Activated CD4-positive, alpha-beta T cell treated with anti-CD3 and anti-CD28 coated beads, Interleukin-2, amount 10 ng/mL, durations not matched to agents 24 days and 14 days (primary cell): Measurements from ENCODE around the gene COL4A3. TPM values are rescaled to one million over a fixed set of nuclear protein-coding genes. Genes with fewer than 3 reads are reported as not detected.
A peak's percentile ranks its signal among the peaks of the same experiment; 100 is the strongest.

Source experiments
- DNase-seq: peaks from one replicate; pipeline ENCODE4 v3.0.0; 2022
- H3K27ac Mint-ChIP-seq: one replicate; pipeline ENCODE4 v1.8.0; 2022; ENCODE audit warnings: mild to moderate bottlenecking, mixed read lengths
- H3K27me3 Mint-ChIP-seq: one replicate; pipeline ENCODE4 v1.8.0; 2022; ENCODE audit warnings: mixed read lengths
- H3K36me3 Mint-ChIP-seq: one replicate; pipeline ENCODE4 v1.8.0; 2022; ENCODE audit warnings: low read depth, mild to moderate bottlenecking, mixed read lengths
- H3K4me1 Mint-ChIP-seq: one replicate; pipeline ENCODE4 v1.8.0; 2021; ENCODE audit warnings: mixed read lengths
- H3K4me3 Mint-ChIP-seq: one replicate; pipeline ENCODE4 v1.8.0; 2022; ENCODE audit warnings: mild to moderate bottlenecking, moderate library complexity, mixed read lengths
- H3K9me3 Mint-ChIP-seq: one replicate; pipeline ENCODE4 v1.8.0; 2021; ENCODE audit warnings: mixed read lengths
- intact Hi-C: fragments of 100-400 bp; cut with micrococcal nuclease; formaldehyde crosslinking; loops from one replicate; pipeline ENCODE4 v1.15.1; 2023
- total RNA-seq: library from RNA; stranded (reverse); gene quantifications from 2 replicates; pipeline ENCODE4 v1.2.3, GENCODE V29; 2022

Gene COL4A3
- total RNA-seq, 1 donor from 2014 or later: not detected

DNA sequence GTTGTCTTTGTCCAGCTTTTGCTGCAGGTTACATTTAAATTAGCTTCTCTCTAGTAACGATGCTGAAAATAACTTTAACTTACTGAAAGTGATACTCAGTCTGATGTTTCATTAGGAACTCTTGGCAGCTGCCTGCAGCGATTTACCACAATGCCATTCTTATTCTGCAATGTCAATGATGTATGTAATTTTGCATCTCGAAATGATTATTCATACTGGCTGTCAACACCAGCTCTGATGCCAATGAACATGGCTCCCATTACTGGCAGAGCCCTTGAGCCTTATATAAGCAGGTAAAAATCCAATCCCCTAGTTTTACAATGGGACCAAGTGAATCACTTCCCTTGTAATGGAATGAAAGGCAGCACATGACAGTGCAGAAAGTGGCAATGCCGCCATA lies 144.4 kb downstream of the COL4A3 start:
- Mint-ChIP-seq H3K36me3 (no peaks in the 10 kb centered on the region), H3K9me3 (no peaks in the 10 kb centered on the region), H3K4me3 (no peak overlapping the region), H3K27ac (no peak overlapping the region), H3K4me1 (no peaks in the 10 kb centered on the region), H3K27me3 (peaks cover 2% of the 10 kb centered on the region)
- no peak for DNase-seq
- intact Hi-C loops: no loop called here

DNA sequence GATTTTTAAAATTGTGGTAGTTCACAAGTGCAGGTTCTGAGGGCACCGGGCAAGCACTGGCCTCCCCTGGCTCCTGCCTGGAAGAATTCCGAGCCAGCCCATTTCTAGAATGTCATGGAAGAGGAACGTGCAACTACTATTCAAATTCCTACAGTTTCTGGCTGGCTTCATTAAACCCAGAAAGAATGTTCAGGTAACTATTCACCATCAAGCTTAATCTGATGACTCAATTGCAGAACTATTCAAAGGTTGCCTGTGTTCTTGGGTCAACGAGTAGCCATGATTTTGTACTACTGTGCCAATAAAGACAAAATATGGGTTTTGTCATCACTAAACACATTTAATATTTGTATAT lies 146.3 kb downstream of the COL4A3 start:
- Mint-ChIP-seq H3K27ac (no peak overlapping the region), H3K4me1 (no peaks in the 10 kb centered on the region), H3K4me3 (no peak overlapping the region), H3K36me3 (no peaks in the 10 kb centered on the region), H3K27me3 (no peaks in the 10 kb centered on the region), H3K9me3 (no peaks in the 10 kb centered on the region)
- intact Hi-C loops: no loop called here
- no peak for DNase-seq

DNA sequence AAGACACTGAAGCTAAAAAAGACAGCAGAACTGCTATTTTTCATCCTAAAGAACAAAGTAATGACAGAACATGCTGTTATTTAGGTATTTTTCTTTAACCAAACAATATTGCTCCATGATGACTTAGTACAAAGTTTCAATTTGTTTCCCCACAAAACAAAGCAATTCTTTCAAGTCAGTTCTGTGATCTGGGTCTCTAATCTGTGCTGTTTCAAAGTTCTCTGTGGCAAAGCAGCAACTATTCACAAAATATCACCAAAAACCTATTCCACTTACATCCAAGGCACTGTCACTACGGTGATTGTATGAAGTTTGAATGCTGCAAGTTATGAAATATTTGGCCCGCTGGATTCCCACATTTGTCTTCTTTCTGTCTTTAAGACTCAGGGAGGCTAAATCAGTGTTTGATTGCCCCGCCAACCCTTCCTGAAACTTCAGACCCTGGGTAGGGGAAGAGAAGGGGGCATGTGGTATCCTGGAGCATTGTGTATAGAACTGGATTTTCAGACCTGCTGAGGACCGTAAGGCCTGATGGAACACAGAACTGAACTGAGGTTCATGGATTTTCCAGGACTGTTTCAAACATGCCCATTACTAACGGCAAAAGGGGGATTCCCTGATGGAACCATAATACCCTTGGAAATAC lies 147.6 kb downstream of the COL4A3 start:
- Mint-ChIP-seq H3K4me1 (no peaks in the 10 kb centered on the region), H3K27ac (no peak overlapping the region), H3K36me3 (no peaks in the 10 kb centered on the region), H3K9me3 (no peaks in the 10 kb centered on the region), H3K4me3 (no peak overlapping the region), H3K27me3 (no peaks in the 10 kb centered on the region)
- intact Hi-C loops: no loop called here
- no peak for DNase-seq

DNA sequence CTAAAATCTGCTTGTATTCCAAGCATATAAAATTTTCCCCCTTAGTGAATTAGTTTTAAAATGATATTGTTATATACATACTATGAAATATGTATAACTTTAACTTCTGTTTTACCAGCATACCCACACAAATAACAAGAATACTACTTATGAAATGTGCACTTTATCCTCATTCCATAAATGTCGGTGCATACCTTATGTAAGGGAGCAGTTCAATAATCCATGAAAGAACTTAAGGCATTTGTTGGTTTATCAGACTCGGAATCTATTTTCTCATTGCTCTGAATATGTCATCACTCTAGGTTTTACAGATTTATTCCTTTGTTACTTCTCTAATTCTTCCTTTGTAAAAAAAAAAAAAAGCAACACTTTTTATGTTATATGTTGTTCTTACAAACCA lies 148.2 kb downstream of the COL4A3 start:
- Mint-ChIP-seq H3K4me3 (no peak overlapping the region), H3K9me3 (peaks cover 2% of the 10 kb centered on the region), H3K4me1 (no peaks in the 10 kb centered on the region), H3K27ac (no peak overlapping the region), H3K27me3 (no peaks in the 10 kb centered on the region), H3K36me3 (no peaks in the 10 kb centered on the region)
- intact Hi-C loops: no loop called here
- DNase-seq: no peak

DNA sequence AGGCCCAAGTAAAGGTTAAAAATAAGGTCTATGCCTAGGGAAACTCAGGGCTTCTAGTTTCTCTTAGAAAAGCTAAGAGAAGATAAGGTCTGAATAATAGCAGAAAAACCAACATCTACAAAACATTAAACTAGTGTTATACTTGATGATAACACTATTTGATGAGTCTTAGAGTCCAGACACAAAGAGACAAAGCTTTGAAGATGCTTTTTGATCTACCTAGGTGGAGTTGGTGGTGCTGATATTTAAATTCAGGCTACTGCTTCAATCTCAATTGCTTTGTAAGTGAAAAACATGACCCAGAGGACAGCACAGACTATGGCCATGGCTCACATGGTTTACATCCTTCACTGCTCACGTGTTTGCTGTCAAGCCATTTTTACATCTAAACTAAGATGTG lies 148.9 kb downstream of the COL4A3 start:
- Mint-ChIP-seq H3K27me3 (no peaks in the 10 kb centered on the region), H3K27ac (no peak overlapping the region), H3K4me1 (no peaks in the 10 kb centered on the region), H3K4me3 (no peak overlapping the region), H3K9me3 (peaks cover 4% of the 10 kb centered on the region), H3K36me3 (no peaks in the 10 kb centered on the region)
- no peak for DNase-seq
- intact Hi-C loops: no loop called here

DNA sequence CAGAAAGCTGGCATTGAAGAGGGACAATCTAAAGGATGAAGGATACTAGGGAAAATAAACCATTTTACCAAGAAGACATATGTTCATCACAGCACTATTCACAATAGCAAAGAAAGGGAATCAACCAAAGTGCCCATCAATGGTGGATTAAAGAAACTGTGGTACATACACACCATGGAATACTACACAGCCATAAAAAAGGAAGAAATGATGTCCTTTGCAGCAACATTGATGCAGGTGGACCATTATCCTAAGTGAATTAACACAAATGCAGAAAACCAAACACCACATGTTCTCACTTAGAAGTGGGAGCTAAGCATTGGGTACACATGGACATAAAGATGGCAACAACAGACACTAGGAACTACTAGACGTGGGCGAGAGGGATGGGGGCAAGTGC lies 153.4 kb downstream of the COL4A3 start:
- H3K4me3 Mint-ChIP-seq: no peak overlapping the region
- H3K4me1 Mint-ChIP-seq: peaks cover 3% of the 10 kb centered on the region
- peaks cover 4% of the 10 kb centered on the region for H3K36me3 Mint-ChIP-seq
- H3K27ac Mint-ChIP-seq: no peak overlapping the region
- intact Hi-C loops: no loop called here
- peaks cover 7% of the 10 kb centered on the region for H3K27me3 Mint-ChIP-seq
- peaks cover 14% of the 10 kb centered on the region for H3K9me3 Mint-ChIP-seq
- DNase-seq: no peak

DNA sequence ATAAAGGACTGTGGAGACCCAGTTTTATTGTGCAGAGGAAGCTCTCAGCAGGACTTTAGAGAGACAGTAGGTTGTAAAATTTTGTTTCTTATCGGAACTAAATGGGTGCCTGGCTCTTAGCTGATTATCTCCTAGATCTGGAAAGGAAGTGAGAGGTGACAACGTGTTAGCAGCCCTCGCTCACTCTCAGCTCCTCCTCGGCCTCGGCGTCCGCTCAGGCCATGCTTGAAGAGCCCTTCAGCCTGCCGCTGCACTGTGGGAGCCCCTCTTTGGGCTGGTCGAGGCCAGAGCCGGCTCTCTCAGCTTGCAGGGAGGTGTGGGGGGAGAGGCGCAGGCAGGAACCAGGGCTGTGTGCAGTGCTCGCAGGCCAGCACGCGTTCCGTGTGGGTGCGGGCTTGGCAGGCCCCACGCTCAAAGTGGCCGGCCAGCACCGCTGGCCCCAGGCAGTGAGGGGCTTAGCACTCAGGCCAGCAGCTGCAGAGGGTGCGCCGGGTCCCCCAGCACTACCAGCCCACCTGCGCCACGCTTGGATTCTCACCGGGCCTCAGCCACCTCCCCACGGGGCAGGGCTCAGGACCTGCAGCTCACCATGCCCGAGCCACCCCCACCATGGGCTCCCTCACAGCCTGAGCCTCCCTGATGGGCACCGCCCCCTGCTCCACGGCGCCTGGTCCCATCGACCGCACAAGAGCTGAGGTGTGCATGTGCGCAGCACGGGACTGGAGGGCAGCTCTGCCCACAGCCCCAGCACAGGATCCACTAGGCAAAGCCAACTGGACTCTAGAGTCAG lies 156.1 kb downstream of the COL4A3 start:
- Mint-ChIP-seq H3K4me1 (peaks cover 16% of the 10 kb centered on the region), H3K27me3 (peaks cover 8% of the 10 kb centered on the region), H3K27ac (no peak overlapping the region), H3K9me3 (peaks cover 24% of the 10 kb centered on the region), H3K36me3 (peaks cover 6% of the 10 kb centered on the region), H3K4me3 (no peak overlapping the region)
- no peak for DNase-seq
- intact Hi-C loops: loop anchor here (10.0 kb wide), 1 partner anchor 526 kb away; the partner anchor contains the start of gene IRS1

DNA sequence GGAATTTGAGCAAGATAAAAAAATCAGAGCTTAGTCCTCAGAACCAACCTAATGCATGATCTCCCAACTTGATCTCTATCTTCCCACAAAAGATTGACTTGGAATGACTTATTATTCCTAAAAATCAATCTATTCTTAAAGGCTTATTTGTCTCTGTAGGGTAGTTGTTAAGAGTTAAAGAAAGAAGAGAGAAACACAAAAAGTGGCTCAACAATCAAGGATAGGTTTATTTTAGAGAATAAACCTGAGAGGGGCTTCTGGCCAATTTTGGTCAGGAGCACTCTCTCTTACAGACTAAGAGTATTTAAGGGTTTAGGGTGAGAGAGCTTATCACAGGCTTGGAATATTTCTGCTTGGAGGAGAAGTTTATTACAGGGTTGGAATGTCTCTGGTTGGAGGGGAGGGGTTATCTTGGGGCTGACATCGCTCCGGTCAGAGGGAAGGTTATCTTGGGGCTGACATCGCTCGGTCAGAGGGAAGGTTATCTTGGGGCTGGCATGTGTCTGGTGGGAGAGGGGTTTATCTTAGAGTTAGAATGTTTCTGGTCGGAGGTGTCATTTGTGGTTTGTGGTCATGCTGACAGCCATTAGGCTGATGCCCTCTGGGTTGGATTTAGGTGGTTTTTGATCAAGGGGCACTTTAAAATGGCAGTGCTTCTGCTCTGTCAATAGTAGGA lies 158.2 kb downstream of the COL4A3 start:
- H3K4me3 Mint-ChIP-seq: no peak overlapping the region
- DNase-seq: no peak
- H3K9me3 Mint-ChIP-seq: peaks cover 22% of the 10 kb centered on the region
- peaks cover 26% of the 10 kb centered on the region for H3K4me1 Mint-ChIP-seq
- H3K27ac Mint-ChIP-seq: peak overlapping the region; percentile 25
- peaks cover 8% of the 10 kb centered on the region for H3K27me3 Mint-ChIP-seq
- peaks cover 6% of the 10 kb centered on the region for H3K36me3 Mint-ChIP-seq
- intact Hi-C loops: loop anchor here (10.0 kb wide), 1 partner anchor 528 kb away; the partner anchor contains the start of gene IRS1

DNA sequence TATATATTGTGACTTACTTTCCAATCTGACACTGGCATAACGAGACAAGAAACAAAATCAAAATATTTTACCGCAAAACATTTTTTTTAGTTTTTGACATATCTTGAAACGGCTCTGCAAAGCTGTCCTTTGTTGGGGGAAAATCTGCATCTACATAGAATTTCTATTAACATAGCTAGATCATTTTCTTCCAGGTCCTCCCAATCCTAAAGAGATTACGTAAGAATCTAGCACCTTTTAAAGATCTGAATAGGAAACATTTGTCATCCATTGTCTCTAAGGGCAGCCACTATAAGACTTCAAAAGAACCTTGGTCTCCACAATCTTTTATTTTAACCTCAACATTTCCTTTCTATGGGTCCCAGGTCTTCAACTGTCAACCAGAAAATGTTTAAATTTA lies 159.4 kb downstream of the COL4A3 start:
- Mint-ChIP-seq H3K9me3 (peaks cover 20% of the 10 kb centered on the region), H3K27me3 (peaks cover 8% of the 10 kb centered on the region), H3K4me1 (peaks cover 32% of the 10 kb centered on the region), H3K36me3 (peaks cover 6% of the 10 kb centered on the region), H3K4me3 (no peak overlapping the region), H3K27ac (no peak overlapping the region)
- no peak for DNase-seq
- intact Hi-C loops: loop anchor here (2.0 to 10.0 kb wide), 2 partner anchors 139 to 529 kb away; partner anchors contain the start of gene IRS1

DNA sequence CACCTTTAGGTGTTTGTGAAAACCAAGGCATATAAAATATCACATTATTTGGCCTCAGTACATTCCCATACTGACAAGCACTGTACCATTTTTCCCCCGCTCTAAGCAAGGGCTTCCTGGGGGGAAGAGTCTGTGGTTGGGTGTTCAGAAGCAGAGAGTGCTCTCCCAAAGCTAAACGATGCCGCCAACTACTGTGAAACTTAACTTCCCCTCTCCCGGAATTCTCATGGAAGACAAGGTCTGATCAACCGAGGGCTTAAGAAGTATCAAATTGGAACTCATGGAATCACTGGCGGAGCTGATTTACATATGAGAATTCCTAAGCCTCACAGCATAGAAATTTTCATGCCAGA lies 160.2 kb downstream of the COL4A3 start:
- Mint-ChIP-seq H3K27ac (peak overlapping the region; percentile 95), H3K9me3 (peaks cover 20% of the 10 kb centered on the region), H3K4me1 (peaks cover 32% of the 10 kb centered on the region), H3K27me3 (peaks cover 6% of the 10 kb centered on the region), H3K4me3 (peak overlapping the region; percentile 94), H3K36me3 (peaks cover 6% of the 10 kb centered on the region)
- intact Hi-C loops: loop anchor here (2.0 to 10.0 kb wide), 2 partner anchors 138 to 530 kb away; partner anchors contain the start of gene IRS1
- peak; percentile 76 for DNase-seq

DNA sequence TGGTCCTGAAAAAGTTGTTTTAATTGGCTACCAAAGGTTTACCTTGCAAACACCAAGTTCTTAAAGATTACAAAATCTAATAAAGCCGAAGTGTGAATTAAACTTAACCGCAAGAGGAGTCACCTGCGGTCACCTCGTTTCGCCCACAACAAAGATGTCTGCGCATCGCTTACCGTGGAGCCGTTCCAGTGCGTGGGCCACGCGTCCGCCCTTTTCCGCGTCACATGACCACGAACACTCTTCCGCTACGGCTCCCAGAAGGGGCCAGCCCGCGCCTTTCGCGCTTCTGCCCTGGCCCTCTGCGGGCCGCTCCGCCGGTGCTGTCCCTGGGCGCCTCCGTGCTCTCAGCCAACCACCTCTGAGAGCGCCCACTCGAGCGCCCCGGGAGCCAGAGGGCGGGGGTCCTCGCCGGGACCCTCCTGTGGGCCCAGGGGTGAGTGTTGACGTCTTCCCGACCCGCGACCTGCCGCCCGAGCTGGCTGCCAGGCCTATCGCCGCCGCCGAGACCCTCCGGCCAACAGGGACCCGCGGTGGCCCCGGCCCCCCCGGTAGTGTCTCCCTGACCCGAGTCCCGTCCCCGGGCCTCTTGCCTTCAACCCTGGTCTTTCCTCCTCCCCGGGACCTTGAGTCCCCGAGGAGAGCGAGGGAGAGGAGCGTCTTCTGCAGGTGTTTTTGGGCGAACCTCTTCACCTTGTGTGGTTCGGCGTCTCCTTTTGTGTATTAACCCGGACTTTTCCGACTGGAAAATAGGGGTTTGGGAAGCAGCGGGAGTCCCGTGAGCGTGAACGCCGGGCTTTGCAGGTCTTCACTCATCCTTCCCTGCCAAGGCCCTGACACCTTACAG lies 160.8 kb downstream of the COL4A3 start, which contains the start of gene MFF:
MFF (plus strand) TSS at position 257 of the 844 bp plus-strand sequence. CDS start 5,415 bp downstream, outside the sequence.
- H3K36me3 Mint-ChIP-seq: peaks cover 6% of the 10 kb centered on the region
- intact Hi-C loops: loop anchor here (1.0 to 10.0 kb wide), 5 partner anchors 49 to 530 kb away; partner anchors contain the start of gene IRS1
- H3K4me1 Mint-ChIP-seq: peaks cover 32% of the 10 kb centered on the region
- peak within 1 kb of the TSS; percentile 94 for H3K4me3 Mint-ChIP-seq
- peak within 1 kb of the TSS; percentile 95 for H3K27ac Mint-ChIP-seq
- DNase-seq: peak; percentile 97
- H3K9me3 Mint-ChIP-seq: peaks cover 20% of the 10 kb centered on the region
- peaks cover 6% of the 10 kb centered on the region for H3K27me3 Mint-ChIP-seq

DNA sequence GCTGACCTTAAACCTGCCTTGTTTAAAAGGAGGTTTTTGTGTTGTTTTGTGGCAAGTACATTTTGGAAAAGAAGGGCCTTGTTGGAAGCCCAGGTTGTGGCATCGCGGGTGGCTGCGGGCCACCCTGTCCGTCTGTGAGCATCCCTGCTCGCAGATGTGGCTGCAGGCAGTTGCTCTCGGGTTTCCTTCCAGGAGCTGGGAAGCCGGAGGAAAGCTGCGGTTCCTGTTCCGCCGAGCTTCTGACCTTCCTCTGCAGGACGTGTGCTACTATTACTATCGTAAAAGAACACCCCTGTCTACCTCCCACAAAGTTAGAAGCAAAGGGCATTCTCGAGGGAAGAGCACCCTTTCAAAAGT lies 161.4 kb downstream of the COL4A3 start:
- DNase-seq: no peak

DNA sequence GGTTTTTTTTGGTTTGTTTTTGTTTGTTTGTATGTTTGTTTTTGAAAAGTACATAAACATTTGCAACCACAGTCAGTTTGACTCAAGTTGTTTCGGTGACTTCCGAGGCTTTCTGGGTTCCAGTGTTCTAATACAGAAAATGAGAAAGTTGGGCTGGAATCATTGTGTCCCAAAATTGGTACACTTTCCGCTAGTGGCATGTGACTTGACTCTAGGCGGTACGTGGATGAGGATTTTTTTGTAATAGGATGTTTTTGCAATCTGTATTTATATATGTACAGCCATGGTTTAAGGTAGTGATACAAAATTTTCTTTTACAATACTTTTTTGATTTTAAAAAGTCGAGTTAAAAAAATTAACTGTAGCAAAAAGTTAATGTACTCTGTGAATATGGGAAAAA lies 162.4 kb downstream of the COL4A3 start:
- intact Hi-C loops: loop anchor here (5.0 to 10.0 kb wide), 2 partner anchors 349 to 532 kb away; partner anchors contain the start of gene IRS1
- Mint-ChIP-seq H3K4me1 (peaks cover 34% of the 10 kb centered on the region), H3K36me3 (peaks cover 9% of the 10 kb centered on the region)

More for the DNA sequence above, 161.4 kb downstream of the COL4A3 start:
- Mint-ChIP-seq H3K4me3 (peak overlapping the region; percentile 94), H3K4me1 (peaks cover 32% of the 10 kb centered on the region), H3K27ac (peak overlapping the region; percentile 95), H3K27me3 (peaks cover 6% of the 10 kb centered on the region), H3K9me3 (peaks cover 20% of the 10 kb centered on the region), H3K36me3 (peaks cover 9% of the 10 kb centered on the region)
- intact Hi-C loops: loop anchor here (1.0 to 10.0 kb wide), 5 partner anchors 48 to 531 kb away; partner anchors contain the start of gene IRS1

More for the DNA sequence above, 162.4 kb downstream of the COL4A3 start:
- Mint-ChIP-seq H3K9me3 (peaks cover 20% of the 10 kb centered on the region), H3K4me3 (peak overlapping the region; percentile 94), H3K27ac (no peak overlapping the region), H3K27me3 (peaks cover 6% of the 10 kb centered on the region)
- DNase-seq: no peak
